Esophagus muscularis mucosa (tissue), 4 donors: ENCODE data around the gene ARHGAP21. TPM values are rescaled to one million over a fixed set of nuclear protein-coding genes. Genes with fewer than 3 reads are reported as not detected.
"Not testable (repeated sequence)": the region's sequence is repeated elsewhere in the genome, so short reads cannot be mapped to it uniquely, and the experiment has no call there.

Experiments used
- DNase-seq: peaks from one replicate; pipeline ENCODE4 v3.0.0-alpha.2; 2017; ENCODE audit errors: extremely low spot score
- H3K27ac ChIP-seq, 4 donors: fragments of 200-600 bp; sonication (generic); replicated peaks in 1 of 4; 1 replicate in 3 of 4; 2 replicates in 1 of 4; pipeline ENCODE4 v1.5.1; 2016 to 2019; ENCODE audit warnings: mild to moderate bottlenecking in 1 of 4
- H3K27me3 ChIP-seq, 4 donors: fragments of 200-600 bp; sonication (generic); one replicate each; pipeline versions ENCODE4 v1.5.1 to v1.6.0; 2016 to 2019
- H3K36me3 ChIP-seq, 4 donors: fragments of 200-600 bp; sonication (generic); one replicate each; pipeline ENCODE4 v1.5.1; 2016 to 2019
- H3K4me1 ChIP-seq, 4 donors: fragments of 200-600 bp; sonication (generic); one replicate each; pipeline ENCODE4 v1.5.1; 2016 to 2019
- H3K4me3 ChIP-seq, 4 donors: fragments of 200-600 bp; sonication (generic); 1 replicate in 2 of 4; 2 replicates in 2 of 4; pipeline ENCODE4 v1.5.1; 2016 to 2019; ENCODE audit warnings: mild to moderate bottlenecking in 4 of 4, moderate library complexity in 1 of 4
- H3K9me3 ChIP-seq, 4 donors: fragments of 200-600 bp; sonication (generic); 1 replicate in 3 of 4; 2 replicates in 1 of 4; pipeline ENCODE4 v1.5.1; 2016 to 2019
- EP300 ChIP-seq: sonication (generic); formaldehyde crosslinking; IDR thresholded peaks from one replicate; pipeline ENCODE4 v1.6.1; 2017; ENCODE audit warnings: antibody characterized with exemption
- POLR2A ChIP-seq: fragments of 450-650 bp; IDR thresholded peaks from one replicate; pipeline ENCODE4 v1.6.1; 2017; ENCODE audit warnings: antibody characterized with exemption, moderate library complexity, mild to moderate bottlenecking, low read depth
- POLR2AphosphoS5 ChIP-seq, 2 donors: sonication (generic); formaldehyde crosslinking; IDR thresholded peaks; one replicate each; pipeline ENCODE4 v1.6.1; 2017; ENCODE audit warnings: antibody characterized with exemption in 2 of 2
- WGBS: methylation state at CpG from one replicate; pipeline ENCODE4 v1.1.5; 2018; 5-methylcytosine and 5-hydroxymethylcytosine counted together
- intact Hi-C: fragments of 100-400 bp; cut with DNase I; formaldehyde crosslinking; loops from one replicate; pipeline ENCODE4 v1.15.1; 2023
- total RNA-seq, 4 donors: library from RNA; depleted of rRNA; stranded (reverse); fragments of >200 nt; gene quantifications; one replicate each; pipeline versions ENCODE4 v1.1.0 to v1.2.1, GENCODE V29; 2016
- TF ChIP-seq, protein P1 (sequence below), 3 experiments: fragments of 200-600 bp in 2 of 3; fragments of 450-650 bp in 1 of 3; sonication (generic) in 2 of 3; IDR thresholded peaks; one replicate each; pipeline ENCODE4 v1.5.1; 2017 to 2019; ENCODE audit warnings: antibody characterized with exemption in 3 of 3, mild to moderate bottlenecking in 2 of 3, moderate library complexity in 1 of 3

ARHGAP21 gene
- total RNA-seq, 4 donors from 2014 or later, result 52.7 to 65.7 (median 61.1) TPM

DNA sequence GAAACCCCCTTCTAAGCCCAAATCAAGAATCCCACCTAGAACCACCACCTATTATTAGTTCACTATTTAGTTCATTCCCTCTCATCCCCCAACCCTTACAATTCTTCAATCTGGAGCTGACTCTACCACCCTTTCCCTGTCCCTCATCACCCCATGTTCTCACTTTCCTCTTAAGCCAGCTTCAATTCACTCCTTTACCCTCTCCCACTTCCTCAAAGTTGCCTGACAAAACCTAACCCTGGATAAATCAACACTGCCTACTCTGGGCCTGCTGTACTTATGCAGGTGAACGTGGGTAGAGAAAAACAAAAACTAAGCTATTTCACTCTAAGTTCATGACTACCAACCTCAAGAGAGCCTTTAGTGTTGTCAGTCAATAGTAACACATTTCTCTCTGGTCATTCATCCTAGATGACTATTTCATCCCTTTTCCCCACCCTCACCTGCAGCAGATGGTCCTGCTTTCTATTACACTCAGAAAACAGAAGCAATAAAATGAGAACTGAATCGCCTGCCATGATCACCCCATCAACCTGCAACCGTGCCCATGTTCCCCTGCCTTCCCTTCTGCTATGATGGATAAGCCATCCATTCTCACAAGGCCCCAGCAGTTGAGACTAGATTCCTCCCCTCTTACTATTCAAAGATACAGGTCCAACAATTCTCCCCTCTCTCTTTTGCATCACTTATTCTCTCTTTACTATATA lies 52.6 kb downstream of the ARHGAP21 start:
- DNase-seq, result no peak
- no peaks in the 10 kb centered on the region for H3K27me3 ChIP-seq
- H3K4me1 ChIP-seq, result peaks cover 2 to 13% (median 12%) of the 10 kb centered on the region in 4 donors
- H3K27ac ChIP-seq, result no peak overlapping the region
- H3K4me3 ChIP-seq, result no peak overlapping the region
- intact Hi-C loops, result no loop called here
- peaks cover 0 to 6% (median 0%) of the 10 kb centered on the region in 4 donors for H3K36me3 ChIP-seq
- H3K9me3 ChIP-seq, result no peaks in the 10 kb centered on the region
- TF ChIP-seq POLR2A (no peak), POLR2AphosphoS5 (IDR thresholded peaks at IDR 0.05) (no peak), EP300 (no peak)
- TF ChIP-seq, protein P1, sequence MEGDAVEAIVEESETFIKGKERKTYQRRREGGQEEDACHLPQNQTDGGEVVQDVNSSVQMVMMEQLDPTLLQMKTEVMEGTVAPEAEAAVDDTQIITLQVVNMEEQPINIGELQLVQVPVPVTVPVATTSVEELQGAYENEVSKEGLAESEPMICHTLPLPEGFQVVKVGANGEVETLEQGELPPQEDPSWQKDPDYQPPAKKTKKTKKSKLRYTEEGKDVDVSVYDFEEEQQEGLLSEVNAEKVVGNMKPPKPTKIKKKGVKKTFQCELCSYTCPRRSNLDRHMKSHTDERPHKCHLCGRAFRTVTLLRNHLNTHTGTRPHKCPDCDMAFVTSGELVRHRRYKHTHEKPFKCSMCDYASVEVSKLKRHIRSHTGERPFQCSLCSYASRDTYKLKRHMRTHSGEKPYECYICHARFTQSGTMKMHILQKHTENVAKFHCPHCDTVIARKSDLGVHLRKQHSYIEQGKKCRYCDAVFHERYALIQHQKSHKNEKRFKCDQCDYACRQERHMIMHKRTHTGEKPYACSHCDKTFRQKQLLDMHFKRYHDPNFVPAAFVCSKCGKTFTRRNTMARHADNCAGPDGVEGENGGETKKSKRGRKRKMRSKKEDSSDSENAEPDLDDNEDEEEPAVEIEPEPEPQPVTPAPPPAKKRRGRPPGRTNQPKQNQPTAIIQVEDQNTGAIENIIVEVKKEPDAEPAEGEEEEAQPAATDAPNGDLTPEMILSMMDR (IDR thresholded peaks at IDR 0.05), result no peak
- 89% methylated on average over 3 of the region's 3 CpGs for WGBS

- H3K27ac ChIP-seq, result no peak overlapping the region
- peaks cover 0 to 11% (median 7%) of the 10 kb centered on the region in 4 donors for H3K4me1 ChIP-seq
- H3K27me3 ChIP-seq, result no peaks in the 10 kb centered on the region
- H3K9me3 ChIP-seq, result no peaks in the 10 kb centered on the region
- TF ChIP-seq, protein P1 (IDR thresholded peaks at IDR 0.05), result no peak
- no peak overlapping the region for H3K4me3 ChIP-seq
- peaks cover 0 to 6% (median under 1%) of the 10 kb centered on the region in 4 donors for H3K36me3 ChIP-seq
- no peak for DNase-seq
- intact Hi-C loops, result no loop called here
- 96% methylated on average over 6 of the region's 6 CpGs for WGBS
Observed at GRCh38 chr10:24669285-24669852, 54.3 kb downstream of the ARHGAP21 start.

GRCh38 chr10:24668247-24668646 lies 55.4 kb downstream of the ARHGAP21 start:
- Histone ChIP-seq H3K27me3 (no peaks in the 10 kb centered on the region), H3K9me3 (no peaks in the 10 kb centered on the region), H3K27ac (no peak overlapping the region), H3K4me1 (peaks cover 0 to 11% (median 7%) of the 10 kb centered on the region in 4 donors), H3K4me3 (no peak overlapping the region), H3K36me3 (peaks cover 0 to 10% (median 3%) of the 10 kb centered on the region in 4 donors)
- intact Hi-C loops, result no loop called here
- TF ChIP-seq POLR2A (no peak), POLR2AphosphoS5 (IDR thresholded peaks at IDR 0.05) (no peak), EP300 (no peak)
- TF ChIP-seq, protein P1 (IDR thresholded peaks at IDR 0.05), result no peak
- no peak for DNase-seq
- WGBS, result 94% methylated on average over 7 of the region's 7 CpGs

GRCh38 chr10:24664991-24665390 lies 58.7 kb downstream of the ARHGAP21 start:
- intact Hi-C loops, result no loop called here
- no peaks in the 10 kb centered on the region for H3K27me3 ChIP-seq
- no peaks in the 10 kb centered on the region for H3K9me3 ChIP-seq
- WGBS, result 75% methylated on average over 1 of the region's 1 CpG
- DNase-seq, result no peak
- H3K4me1 ChIP-seq, result peaks cover 0 to 2% (median 0%) of the 10 kb centered on the region in 4 donors
- no peak overlapping the region for H3K4me3 ChIP-seq
- peaks cover 0 to 10% (median 3%) of the 10 kb centered on the region in 4 donors for H3K36me3 ChIP-seq
- no peak overlapping the region for H3K27ac ChIP-seq
- TF ChIP-seq POLR2A (no peak), EP300 (no peak)

DNA sequence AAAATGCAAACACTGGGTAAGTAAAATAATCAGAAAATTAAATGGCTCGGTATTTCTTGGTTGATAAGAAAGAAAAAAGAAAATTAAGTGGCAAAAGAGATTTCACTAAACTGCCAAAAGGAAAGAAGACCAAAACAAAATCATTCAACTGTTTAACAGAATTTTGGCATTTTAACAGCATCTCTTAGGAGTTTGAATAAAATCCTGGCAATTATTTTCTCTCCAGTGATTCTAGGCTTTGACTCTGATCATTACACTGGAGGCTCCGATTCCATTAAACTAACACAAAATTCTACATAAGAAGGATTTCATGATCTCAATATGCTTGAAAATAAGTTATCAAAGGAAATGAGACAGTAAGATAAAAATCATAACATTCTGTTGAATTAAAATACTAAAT lies 62.3 kb downstream of the ARHGAP21 start:
- Histone ChIP-seq H3K9me3 (no peaks in the 10 kb centered on the region), H3K27me3 (no peaks in the 10 kb centered on the region), H3K4me3 (no peak overlapping the region), H3K36me3 (peaks cover 0 to 13% (median 0%) of the 10 kb centered on the region in 4 donors), H3K4me1 (no peaks in the 10 kb centered on the region), H3K27ac (no peak overlapping the region)
- intact Hi-C loops, result no loop called here
- no peak for DNase-seq
- TF ChIP-seq, protein P1 (IDR thresholded peaks at IDR 0.05), result no peak
- TF ChIP-seq POLR2AphosphoS5 (IDR thresholded peaks at IDR 0.05) (no peak), EP300 (no peak), POLR2A (no peak)
- WGBS, result 80% methylated on average over 2 of the region's 2 CpGs

DNA sequence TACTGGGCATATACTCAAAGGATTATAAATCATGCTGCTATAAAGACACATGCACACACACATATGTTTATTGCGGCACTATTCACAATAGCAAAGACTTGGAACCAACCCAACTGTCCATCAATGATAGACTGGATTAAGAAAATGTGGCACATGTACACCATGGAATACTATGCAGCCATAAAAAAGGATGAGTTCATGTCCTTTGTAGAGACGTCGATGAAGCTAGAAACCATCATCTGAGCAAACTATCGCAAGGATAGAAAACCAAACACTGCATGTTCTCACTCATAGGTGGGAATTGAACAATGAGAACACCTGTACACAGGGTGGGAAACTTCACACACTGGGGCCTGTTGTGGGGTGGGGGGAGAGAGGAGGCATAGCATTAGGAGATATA lies 65.4 kb downstream of the ARHGAP21 start:
- intact Hi-C loops, H3K36me3 ChIP-seq, H3K27me3 ChIP-seq, H3K4me1 ChIP-seq, H3K9me3 ChIP-seq, H3K27ac ChIP-seq, H3K4me3 ChIP-seq, DNase-seq: not testable (repeated sequence)
- WGBS, result 94% methylated on average over 4 of the region's 4 CpGs

GRCh38 chr10:24656326-24656725 lies 67.4 kb downstream of the ARHGAP21 start:
- H3K27me3 ChIP-seq, DNase-seq, H3K9me3 ChIP-seq, H3K27ac ChIP-seq, H3K36me3 ChIP-seq, intact Hi-C loops, H3K4me3 ChIP-seq: not testable (repeated sequence)
- peaks cover 8 to 14% (median 11%) of the 10 kb centered on the region in 4 donors for H3K4me1 ChIP-seq
- WGBS, result no CpG with 5 or more reads among the region's 33 CpGs
